Left renal cortex interstitium (tissue), 4 donors: ENCODE results near the gene APBB2. TPM values are rescaled to one million over a fixed set of nuclear protein-coding genes. Genes with fewer than 3 reads are reported as not detected.

ENCODE experiments used
- DNase-seq, 4 donors: peaks; one replicate each; pipeline ENCODE4 v3.0.0-alpha.2; 2013; ENCODE audit warnings: low read depth in 4 of 4, low spot score in 2 of 4, missing footprints in 1 of 4
- polyA plus RNA-seq, 4 donors: library from polyadenylated mRNA; unstranded; fragments of 120-200 nt; gene quantifications; one replicate each; pipeline ENCODE4 v1.2.1, GENCODE V29; 2013; ENCODE audit not compliant: insufficient read length in 4 of 4

APBB2 gene
- polyA plus RNA-seq, 4 donors = 44.4 to 63.6 (median 55.8) TPM

DNA sequence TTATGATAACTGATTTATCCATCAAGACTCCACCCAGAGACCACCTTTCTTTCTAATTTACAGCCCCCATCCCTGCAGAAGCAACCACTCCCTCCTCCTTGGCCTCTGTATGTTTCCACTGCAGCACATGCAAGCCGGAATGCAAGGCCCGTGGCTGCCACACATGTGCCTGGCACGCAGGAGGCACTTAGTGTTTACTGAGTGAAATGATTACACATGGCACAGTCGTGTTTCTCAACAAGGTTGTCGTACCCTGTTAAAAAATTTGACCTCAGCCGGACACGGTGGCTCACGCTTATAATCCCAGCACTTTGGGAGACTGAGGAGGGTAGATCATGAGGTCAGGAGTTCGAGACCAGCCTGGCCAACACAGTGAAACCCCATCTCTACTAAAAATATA lies 104.3 kb downstream of the APBB2 start:
- DNase-seq = no peak

DNA sequence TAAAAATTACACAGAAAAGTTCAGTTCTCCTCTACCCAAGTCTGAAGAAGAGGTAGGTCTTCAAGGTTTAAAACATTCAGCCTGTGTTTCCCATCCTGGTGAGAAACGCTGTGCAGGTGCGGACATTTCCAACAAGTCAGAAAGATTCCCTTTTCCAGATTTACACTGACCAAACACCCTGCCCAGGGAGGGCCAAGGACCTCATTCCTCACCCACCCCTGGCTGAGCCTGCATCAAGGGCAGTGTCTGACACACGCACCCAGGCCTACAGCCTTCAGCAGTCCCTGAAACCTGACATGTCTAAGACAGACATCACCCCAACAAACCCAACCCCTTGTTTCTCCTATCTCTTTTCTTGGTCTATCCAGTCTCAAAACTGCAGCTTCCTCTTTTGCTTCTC lies 105.9 kb downstream of the APBB2 start:
- no peak for DNase-seq

DNA sequence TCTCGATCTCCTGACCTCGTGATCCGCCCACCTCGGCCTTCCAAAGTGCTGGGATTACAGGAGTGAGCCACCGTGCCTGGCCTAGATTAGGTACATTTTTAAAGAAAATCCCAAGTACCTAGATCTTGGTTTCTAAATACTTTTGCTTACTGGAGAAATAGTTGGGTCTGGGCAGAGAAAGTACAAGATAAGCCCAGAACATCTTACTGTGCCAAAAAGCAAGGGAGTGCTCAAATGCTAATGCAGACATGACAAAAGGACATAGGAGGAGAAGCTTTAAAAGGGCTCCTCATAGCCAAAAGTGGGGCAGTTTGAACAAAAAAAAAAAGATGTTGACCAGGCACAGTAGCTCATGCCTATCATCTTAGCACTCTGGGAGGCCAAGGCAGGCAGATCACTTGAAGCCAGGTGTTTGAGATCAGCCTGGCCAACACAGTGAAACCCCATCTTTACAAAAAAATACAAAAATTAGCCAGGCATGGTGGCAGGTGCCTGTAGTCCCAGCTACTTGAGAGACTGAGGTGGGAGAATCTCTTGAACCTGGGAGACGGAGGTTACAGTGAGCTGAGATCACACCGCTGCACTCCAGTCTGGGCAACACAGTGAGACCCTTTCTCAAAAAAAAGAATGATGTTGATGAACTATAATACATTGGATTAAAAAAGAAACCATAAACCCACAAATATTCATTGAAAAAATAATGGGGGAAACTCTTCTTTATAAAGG lies 107.5 kb downstream of the APBB2 start:
- no peak for DNase-seq

DNA sequence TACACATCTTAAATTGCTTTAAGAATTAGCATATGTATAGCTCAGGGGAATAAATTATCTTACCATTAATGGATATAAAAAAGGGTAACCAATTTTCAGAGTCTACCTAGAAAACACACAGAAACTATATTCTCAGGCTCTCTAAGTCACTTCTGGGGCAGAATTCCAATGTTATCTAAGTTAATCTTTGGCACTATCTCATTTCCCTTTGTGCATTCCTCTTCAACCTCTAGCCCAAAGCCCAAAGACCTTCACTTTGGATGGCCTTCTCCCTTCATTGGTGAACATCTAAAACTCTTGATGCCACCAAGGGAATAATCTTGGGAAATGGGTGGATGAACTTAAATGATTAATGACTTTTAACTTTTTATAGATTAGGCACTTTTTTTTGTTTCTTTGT lies 108.3 kb downstream of the APBB2 start:
- DNase-seq = no peak

DNA sequence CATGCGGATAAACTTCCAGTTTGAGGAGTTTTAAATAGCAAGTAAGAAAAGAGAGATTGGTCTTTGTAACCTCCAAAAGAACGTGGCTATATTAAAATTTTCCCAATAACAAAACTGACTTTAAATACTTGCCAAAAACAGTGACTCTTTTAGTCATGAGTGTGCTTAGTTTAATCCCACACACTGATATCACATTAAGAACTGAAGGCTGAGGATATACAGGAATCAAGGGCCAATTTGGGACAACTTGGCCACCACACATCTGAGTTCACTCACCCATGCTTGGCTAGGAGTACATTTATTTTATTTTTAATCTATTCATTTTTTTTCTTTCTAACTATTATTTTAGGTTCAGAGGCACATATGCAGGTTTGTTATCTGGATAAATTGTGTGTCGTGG lies 110.2 kb downstream of the APBB2 start:
- no peak for DNase-seq

DNA sequence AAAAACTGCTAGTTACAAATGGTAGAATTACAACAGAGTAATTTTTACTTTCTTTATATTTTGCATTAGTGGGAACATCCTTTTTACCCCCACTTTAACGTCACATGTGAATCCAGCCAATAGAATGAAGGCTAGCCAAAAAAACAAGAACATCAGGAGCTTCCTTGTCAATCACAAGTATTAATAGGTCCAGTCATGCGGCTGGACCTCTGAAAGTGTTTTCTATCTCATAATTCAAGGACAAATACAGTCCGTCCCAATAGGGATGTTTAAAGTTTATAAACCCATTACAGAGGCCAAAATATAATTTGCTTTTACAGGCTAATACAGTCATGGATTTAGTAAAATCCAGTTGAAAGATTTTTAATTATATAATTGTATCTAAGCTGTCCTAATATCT lies 110.7 kb downstream of the APBB2 start:
- no peak for DNase-seq

DNA sequence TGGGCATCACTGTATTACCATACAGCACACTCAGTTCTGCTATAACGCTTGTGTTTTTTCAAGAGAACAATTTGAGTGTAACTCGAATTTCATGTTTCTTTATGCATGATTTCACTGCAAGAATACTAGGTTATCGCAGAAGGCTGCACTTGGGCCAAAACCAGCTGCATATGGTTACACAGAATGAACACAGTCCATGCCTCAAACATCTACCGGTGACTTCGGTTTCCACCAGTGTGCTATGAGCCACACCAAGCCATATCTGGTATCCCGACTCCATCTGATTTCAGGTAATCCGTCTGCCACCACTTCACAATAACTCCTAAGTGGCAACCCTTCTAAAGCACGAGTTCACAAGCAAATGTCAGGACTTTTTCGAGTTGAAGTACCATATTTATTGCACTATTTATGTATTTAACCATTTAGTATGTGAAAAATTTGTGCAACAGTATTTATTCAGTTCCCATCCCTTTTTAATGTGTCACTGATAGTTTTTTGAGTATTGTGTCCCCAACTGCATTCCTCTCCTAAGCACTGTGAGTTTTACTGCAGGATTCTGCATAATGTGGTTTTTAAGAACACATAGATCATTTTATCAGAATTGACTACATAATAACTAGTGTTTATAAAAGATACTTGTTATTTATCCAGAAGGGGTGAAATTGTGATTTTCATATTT lies 111.8 kb downstream of the APBB2 start:
- DNase-seq = no peak

DNA sequence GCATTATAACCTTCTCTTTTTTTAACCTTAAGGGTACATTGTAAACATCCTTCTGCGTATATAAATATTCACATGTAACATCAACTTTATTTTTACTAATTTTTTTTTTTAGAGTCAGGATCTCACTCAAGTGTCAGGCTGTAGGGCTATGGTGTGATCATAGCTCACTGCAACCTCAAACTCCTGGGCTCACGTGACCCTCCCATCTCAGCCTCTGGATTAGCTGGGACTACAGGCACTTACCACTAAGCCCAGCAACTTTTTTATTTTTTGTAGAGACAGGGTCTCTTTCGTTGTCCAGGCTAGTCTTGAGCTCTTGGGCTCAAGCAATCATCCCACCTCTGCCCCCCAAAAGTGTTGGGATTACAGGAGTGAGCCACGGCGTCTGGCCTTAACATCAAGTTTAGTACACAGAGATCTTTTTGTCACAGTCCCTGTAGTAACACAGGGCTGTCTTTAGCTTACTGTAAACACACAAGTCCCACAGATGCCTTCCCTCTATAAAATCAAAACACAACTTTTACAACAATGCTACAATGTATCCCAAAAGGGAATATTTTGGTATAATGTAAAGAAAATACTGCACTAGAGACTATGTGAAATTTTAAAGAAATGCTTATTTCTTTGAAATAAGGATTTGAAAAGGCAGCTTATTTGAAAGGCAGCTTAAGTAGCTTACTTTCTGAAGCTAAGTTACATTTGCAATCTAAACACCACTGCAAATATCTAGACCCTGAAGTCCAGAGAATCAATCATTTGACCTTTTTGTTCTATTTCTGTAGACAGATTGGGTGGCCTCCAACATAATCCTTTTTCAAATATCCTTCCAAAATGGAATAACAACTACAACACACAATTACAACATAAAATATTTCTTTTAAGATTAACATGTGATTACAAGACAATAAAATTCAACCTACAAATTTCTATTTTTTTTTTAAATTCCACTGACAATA lies 116.0 kb downstream of the APBB2 start:
- DNase-seq = no peak

DNA sequence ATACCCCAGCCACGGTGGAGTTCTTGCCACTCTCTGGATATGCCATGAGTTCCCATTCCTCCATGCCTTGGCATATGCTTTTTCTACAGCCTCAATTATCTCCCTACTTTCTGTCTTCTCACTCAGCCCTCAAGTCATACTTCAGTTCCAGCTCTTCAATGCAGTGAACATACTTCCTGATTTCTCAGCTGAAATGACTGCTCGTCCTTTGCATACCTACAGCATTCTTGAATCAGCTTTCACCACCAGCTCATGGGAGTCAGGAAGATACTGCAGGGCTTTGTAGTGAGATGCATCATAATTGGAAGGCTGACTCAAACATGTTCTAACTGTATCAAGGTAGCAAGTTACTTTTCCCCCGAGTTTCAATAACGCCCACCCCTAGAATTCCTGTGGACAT lies 118.4 kb downstream of the APBB2 start:
- DNase-seq = no peak

DNA sequence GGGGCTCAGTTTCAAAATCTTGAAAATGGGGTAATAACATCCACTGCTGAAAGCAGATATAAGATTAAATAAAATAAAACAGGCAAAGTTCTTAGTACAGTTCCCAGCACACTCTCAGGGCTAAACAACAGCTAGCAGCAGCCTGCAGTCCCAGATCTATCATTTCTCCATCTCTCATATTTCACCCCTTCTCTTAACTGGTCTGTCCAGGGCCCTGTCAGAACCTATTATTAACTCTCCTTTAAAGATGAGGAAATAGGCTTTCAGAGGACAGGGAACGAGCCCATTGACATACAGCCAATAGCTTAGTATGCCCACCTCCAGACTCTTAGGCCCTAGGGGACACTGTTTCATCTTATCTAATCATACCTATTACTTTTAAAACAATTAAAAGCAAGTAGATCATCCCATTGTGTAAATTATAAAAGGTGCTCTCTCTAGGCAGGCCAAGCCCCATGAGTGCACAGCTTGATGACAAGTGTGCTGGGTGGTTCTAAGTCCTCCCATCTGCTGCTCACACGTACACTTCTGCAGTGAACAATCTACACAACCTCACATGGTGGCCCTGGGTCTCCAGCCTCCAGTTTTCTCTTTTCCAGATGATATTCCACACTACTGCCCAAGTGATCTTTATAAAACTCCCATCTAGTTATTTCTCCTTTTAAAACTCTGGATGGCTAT lies 119.0 kb downstream of the APBB2 start:
- DNase-seq = no peak

DNA sequence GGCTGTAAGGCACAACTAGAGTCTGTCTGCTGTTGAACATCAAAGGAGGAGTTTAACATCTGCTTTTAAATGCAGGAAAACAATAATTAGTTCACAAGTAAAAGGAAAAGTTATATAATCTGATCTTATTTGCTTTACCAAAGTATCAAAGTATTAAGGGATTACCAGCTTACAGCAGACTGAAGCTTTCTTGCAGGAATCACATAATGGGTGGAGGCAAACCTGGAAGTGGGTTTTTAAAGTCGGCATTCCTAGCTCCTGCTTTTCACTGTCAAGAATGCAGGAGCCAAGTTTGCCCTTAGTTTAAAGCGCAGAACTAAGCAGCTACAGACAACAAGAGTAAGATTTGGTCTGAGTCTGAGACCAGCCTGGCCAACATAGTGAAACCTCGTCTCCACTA lies 122.2 kb downstream of the APBB2 start:
- no peak for DNase-seq

DNA sequence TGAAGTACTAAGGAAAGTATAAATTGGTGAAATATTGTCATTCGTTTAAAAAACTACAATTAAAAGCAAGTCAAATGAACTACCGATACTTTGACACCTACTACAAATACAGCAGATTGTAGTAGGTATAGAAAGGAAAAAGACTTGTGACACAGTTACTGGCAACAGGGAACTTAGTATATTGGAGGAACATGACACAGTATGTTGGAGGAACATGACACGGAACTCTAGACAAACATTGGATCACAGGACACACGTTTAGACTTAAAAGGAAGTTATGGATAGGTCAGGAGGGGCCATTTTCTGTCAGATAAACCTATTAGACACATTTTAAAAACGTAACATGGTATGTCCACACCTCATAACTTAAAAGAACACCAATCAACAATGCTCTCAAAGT lies 132.5 kb downstream of the APBB2 start:
- DNase-seq = no peak

DNA sequence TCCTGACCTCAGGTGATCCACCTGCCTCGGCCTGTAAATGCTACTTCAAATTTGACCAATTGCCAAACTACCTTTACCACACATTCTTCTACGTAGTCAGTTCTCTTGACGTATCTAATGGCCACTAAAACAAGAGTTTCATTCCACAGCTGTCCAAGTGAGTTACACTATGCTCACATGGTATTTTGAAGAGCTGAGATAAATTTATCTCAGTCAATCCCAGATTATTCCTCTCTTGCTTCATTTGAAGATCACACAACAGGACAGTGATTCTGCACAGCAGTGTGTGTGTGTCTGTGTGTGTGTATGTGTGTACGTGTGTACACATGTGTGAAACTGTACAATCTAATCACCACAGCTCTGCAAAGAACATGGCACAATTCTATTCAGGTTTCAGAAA lies 133.4 kb downstream of the APBB2 start:
- no peak for DNase-seq

DNA sequence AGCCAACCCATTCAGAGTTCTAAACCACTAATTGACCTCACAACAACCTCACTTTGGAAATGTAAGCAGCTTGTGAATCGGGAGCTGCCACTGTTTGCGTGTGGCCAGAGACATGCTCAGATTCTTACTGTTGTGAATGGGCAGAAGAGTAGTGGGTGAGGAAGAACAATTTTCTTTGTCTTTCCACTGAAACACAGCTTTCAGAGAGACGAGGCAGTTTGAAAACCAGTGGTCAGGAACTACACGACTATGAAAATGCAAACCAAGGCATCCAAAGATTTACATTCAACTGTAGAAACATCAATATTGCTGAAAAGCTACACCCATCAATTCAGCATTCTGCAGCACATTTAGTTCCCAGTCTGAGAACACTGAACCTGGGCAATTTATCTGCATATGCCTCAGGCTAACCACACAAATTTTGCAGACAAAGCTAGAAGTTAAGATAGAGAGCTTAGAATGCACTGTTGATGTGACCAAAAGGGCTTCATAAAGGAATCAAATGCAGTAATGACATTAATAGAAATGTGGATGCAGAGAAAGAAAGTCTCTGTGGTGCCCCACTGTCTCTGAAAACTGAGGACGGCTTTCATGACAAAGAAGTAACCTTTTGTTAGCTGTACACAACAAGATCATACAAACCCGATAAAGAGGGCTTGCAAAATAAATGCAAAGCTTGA lies 134.3 kb downstream of the APBB2 start:
- DNase-seq = no peak

DNA sequence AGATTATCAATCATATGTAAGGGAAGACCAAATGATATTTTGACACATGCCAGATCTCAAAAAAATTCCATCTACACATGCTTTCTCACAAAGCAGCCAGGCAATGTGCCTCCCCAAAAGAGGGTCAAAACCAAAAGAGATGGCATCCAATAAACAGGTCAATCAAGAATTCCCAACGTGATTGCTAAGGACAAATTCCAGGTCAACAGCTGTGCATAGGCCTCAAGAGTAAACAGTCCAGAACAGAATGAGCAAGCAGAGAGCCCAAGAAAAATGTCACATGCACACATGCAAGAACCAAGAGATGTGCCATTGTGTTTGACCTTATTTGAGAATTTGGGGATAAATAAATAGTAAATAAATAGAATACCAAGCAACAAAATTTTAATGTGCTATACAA lies 136.7 kb downstream of the APBB2 start:
- DNase-seq = no peak

DNA sequence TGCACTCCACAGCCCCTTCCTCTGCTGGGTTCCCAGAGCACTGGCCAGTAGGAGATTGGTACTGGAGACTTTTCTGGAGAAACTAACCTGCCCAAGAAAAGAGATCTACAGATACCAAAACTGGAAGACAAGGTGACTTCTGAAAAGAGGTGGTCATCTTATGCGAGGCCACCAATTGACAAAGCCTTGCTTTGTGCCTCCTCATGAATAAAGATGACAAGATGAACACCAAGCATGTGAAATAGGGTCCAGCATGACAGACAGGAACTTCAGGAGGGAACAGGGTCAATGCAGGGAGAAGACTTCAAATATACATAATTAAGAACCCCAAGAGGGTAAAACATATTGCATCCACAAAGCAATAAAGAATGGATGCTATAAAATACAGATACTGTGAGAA lies 137.9 kb downstream of the APBB2 start:
- no peak for DNase-seq

DNA sequence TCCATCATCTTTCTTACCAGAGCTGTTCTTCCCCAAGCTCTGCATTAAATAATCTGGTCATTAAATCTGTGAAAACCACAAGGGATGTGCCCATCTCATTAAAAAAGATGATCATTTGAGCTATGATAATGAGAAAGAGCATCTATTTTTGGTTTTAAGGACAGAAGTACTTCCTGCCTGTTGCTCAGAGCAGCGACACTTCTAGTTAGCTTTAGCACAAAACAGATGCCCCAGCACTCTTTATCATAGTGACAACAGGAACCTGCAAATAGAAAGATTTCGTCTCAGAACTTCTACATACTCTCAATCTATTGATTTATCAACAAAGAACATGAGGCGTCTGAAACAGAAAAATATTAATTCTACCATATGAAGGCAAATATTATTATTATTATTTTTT lies 140.1 kb downstream of the APBB2 start:
- DNase-seq = no peak

DNA sequence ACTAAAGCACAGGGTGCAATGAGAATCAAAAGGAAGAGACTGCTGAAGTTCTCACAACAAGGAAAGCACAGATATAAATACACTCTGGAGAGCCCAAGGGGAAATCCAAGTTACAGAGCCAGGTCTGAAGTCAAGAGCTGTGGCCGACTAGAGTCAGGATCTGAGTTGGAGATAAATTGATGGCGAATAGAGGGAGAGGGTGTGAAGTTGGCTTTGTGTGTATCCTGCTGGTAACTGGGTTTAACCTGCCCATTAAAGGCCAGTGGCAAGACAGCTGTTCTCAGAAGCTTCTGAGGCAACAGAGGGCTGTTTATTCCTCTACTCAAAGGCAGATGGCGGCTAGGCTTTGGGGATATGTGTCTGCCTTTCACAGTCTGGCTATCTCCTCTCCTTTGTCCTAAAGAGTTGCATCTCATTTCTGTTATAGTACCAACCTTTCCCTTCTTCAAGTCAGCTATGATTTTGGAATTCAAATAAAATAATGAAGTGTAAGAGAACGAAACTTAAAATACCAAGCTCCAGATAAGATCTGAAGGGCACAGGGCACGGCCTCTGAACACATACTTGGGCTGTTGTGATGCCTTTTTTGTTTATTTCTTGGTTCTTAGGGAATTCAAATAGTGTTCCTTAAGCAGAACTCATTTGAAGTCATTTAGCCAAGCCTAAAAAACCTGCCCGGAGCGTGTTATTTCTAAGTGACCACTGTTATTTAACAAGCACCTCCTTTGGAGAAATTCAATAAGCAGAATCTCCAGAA lies 142.1 kb downstream of the APBB2 start:
- no peak for DNase-seq

DNA sequence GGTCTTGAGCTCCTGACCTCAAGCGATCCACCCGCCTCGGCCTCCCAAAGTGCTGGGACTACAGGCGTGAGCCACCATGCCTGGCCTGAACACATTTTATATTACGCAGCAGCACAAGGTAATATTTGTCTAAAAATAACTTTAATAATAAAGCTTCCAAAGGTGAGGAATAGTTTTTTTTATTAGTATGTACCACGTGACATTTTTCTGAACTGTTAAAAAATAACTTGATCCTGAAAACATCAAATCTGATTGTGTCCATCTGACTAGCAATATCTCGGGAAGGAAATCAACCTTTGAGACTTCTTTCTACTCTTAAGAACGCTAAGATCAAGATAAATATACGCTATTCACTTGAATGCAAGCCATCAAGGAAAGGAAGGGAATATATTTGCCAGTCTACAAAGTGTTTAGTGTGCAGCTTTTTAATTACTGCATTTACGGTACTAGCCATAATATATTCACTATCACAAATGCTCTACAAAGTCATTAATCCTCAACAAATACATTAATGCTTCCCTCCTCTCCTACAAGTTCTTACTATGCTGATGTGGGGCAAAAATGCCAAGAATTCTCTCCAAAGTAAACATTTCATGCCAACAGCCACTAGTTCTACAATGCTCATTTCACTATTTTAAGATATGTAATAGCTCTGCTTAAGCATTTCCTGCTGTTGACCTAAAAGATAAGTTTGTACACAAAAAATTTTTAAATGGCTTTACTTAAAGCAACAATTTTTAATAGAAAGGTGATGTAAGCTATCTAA lies 143.6 kb downstream of the APBB2 start:
- no peak for DNase-seq
